ENCODE results near the gene SPNS2.
A peak's percentile ranks its signal among the peaks of the same experiment; 100 is the strongest.

The SPNS2 gene

DNA sequence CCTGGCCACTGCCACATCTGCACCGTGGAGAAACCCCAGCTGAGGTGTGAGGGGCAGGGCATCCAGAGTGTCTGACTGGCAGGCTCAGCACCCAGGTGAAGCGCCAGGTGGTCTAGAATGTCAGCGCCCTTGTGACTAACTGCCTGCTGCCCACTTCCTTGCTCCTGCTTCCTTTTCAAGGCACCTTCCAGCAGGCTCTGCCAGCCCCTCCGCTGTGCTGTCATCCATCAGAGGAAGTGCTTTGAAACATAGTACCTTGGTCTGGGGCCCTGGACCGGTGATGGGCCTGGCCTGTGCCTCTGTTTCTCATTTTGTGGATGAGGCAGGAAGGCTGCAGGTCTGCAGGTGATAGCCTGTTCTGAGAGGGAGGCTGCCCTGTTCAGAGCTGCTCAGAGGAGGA is 5.5 kb downstream of the SPNS2 start:
- DNase-seq, result no peak

DNA sequence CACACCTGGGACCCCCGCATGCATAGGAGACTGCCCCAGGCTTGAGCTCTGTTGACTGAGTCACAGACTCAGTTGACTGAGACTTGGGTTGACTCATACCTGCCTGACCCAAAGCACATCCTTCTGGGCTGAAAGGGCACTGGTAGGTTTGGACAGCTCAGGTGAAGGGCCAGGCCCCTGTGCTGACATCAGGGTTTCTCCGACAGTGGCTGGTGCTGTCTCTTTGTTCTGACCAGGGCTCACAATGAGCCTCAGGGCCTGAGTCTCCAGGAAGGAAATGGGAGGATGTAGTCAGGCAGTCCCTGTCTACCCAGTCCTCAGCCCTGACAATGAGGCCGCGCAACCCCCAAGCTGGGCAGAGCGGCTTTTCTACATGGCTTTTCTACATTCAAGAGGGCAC is 6.5 kb downstream of the SPNS2 start:
- no peak for DNase-seq

DNA sequence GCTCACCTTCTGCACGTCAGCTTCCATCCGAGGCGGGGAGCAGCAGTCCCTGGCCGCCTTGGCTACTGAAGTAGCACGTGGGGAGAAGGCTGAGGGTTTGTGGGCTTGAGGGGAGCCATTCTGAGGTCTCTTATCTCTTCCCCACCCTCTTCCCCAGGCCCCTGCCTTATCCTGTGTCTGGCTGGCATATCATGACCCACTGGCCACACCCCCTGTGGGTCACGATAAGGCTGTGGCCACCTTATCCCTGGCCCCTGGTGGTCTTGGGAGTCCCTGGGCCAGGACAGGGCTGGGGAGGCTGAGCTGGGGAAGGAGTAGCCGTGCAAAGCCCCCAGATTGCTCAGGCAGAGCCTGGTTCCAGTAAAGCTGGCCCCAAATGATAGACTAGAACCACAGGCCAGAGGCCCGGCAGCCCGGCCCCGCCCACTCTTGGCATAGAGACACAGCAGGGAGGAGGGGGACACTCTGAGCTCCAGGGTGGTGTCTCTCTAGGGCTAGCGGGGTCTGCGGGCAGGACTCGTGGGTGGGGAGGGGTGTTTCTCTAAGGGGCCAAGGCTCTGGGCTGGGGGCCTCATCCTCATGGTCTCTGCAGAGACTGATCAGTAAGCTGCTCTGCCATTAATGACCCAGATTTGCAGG is 7.6 kb downstream of the SPNS2 start:
- DNase-seq, result peak; percentile 36

- no peak for DNase-seq
Measured at GRCh38 chr17:4506892-4507291, 8.2 kb downstream of the SPNS2 start.

- DNase-seq, result no peak
Measured at GRCh38 chr17:4507361-4508111, 8.9 kb downstream of the SPNS2 start.

- no peak for DNase-seq
Measured at GRCh38 chr17:4508207-4508606, 9.5 kb downstream of the SPNS2 start.

GRCh38 chr17:4509401-4509800 is 10.7 kb downstream of the SPNS2 start:
- DNase-seq, result no peak

- no peak for DNase-seq
Measured at GRCh38 chr17:4509923-4510617, 11.4 kb downstream of the SPNS2 start.

DNA sequence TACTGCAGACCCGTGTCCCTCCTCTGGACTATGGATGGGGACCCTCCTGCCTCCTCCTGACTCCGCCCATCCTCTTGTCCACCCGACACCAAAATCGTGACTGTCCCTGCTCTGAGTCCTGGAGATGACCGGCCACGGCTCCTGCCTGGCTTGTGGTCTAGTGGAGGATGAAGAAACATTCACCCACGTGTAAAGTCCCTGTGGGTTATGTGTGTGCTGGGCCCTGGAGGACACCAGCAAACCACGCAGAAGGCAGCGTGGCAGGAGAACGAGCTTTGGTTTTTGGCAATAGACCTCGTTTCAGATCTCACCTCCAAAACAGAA is 11.9 kb downstream of the SPNS2 start:
- DNase-seq, result no peak

GRCh38 chr17:4511199-4511932 is 12.7 kb downstream of the SPNS2 start:
- no peak for DNase-seq

GRCh38 chr17:4512156-4513112 is 13.8 kb downstream of the SPNS2 start:
- no peak for DNase-seq

- no peak for DNase-seq
Measured at GRCh38 chr17:4513113-4514032, 14.7 kb downstream of the SPNS2 start.

DNA sequence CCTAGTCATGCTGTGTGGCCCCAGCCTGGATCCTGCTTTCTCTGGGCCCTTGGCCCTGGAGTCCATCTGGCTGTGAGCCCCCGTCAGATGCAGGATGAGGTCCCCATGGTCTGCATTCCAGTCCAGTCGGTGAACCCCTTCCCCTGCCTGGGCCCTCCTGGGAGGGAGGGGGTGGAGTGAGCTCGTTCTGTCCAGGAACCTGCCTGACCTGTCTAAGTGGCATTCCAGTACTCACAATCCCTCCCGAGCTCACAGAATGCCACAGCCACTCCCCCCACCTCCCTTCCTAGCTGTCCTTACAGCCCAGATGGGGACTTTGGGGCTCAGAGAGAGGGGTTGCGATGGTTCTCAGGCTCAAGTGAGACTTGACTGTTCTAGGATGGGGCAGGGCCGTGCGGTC is 15.5 kb downstream of the SPNS2 start:
- DNase-seq, result no peak

GRCh38 chr17:4514779-4515178 is 16.1 kb downstream of the SPNS2 start:
- no peak for DNase-seq

DNA sequence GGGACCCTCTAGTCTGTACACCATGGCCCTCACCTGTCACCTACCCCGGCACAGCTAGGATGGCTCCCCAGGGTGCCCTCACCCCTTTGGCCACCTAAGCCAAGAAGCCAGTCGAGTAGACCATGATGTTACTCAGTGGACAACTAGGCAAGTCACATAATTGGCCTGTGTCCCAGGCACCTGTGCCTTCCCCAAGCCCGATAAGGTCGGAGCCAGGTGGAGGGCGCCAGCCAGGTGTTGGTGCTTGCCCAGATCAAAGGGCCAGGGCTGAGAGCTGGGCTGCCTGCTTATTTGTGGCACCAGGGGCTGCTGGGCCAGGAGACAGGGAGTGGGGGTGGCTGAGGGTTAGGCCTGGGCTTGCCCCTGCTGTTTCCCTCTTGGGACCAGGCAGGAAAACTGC is 16.8 kb downstream of the SPNS2 start:
- no peak for DNase-seq

- no peak for DNase-seq
Measured at GRCh38 chr17:4516735-4517134, 18.1 kb downstream of the SPNS2 start.

DNA sequence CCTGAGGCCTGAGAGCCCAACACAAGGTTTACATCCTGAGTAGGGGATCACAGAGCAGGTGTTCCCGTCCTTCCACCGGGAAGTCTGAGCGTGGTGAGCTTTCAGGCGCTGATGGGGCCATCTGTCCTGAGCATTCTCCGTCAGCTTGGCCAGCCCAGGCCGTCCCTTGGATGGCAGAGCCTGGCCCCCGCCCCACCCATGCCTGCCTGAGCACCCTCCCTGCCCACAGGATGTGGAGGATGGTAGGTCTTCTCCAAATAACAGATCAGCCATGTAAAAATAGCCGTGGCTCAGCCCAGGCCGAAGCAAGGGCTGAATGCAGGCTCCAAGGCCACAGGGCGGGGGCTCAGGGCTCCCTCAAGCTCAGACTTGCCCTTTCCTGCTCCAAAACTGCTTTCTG is 20.2 kb downstream of the SPNS2 start:
- DNase-seq, result no peak

DNA sequence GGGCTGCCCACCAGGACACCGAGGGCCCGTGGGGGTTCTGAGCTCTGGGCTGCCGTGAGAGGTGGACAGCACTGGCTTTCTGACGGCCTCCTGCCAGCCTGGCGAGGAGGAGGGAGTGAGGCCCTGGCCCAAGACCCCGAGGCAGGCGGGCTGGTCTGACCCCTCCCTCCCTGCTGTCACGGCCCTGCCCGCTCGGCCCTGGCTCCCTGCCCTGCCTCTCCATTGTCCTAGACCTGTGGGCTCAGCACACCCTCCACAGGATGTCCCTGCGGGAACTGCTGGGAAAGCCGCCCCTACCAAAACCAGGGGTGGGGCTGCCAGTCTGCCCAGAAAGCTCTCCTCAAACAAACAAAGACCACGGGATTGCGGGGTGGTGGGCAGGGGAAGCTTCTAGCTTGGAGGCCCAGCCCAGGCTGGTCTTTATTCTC is 20.7 kb downstream of the SPNS2 start:
- no peak for DNase-seq

DNA sequence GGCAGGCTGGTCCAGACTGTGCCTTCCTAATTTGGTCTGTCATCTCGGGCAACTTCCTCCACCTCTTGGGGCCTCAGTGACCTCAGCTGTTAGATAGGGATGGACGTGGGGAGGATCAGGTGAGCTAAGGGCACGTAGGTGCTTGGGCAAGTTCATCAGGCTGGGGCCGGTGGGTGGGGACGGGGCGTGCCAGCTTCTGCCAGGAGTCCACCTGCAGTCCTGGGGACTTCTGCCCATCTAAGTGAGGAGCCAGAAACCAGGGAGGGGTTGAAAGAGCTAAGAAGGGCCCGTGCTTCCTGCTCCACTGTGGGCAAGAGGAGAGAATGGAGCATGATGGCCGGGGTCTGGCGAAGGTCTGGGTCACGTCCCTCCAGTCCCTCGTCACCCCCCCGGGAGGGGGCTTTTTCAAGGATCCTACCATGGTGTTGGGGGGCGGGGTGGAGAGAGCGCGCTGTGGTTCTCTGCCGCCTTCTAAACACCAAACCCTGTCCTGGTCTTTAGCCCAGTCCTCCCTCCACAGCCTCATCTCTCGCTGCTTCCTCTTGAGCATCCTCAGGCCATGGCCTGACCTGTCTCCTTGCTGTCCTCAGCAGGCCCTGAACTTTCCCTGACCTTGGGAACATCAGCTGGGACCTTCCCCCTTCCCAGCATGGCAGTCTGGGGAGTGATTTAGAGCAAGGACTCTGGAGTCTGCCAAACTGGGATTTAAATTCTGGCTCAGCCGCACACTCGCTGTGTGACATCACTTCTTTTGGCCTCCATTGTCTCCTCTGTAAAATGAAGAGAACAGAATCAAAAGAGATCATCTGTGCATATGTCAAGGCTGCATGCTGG is 21.6 kb downstream of the SPNS2 start:
- DNase-seq, result no peak

DNA sequence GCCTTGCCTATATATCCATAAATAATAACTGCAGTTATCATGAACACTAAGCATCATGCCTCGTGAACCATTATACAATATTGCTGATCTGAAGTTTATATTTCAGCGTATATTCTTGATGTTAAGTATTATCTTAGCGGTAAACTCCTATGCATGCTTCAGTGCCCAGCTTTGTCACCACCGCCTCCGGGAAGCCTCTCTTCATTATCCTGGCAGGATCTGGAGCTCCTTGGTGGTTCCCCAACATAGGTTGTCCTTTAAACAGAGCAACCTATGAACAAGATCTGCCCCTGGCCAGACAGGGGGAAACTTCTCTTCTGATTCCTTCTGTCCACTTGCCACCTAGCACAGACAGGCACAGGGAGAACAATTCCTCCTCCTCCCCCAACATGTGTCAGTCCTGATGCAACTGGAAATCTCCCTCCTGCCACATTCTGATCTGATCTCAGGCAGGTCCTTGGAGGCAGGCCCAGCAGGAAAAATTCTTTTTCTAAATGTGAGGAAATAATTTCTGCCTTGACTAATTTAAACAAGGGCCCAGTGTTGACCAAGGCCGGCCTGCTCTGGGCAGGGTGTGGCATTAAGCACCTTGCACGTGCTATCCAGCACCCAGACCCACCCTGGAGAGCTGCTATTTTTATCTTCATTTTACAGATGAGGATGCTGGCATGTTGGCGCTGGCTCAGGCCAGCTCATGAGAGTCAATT is 22.4 kb downstream of the SPNS2 start:
- DNase-seq, result no peak

Measured in GF-D8 (cell line).